ENCODE results near the gene USP5.

USP5 gene

DNA sequence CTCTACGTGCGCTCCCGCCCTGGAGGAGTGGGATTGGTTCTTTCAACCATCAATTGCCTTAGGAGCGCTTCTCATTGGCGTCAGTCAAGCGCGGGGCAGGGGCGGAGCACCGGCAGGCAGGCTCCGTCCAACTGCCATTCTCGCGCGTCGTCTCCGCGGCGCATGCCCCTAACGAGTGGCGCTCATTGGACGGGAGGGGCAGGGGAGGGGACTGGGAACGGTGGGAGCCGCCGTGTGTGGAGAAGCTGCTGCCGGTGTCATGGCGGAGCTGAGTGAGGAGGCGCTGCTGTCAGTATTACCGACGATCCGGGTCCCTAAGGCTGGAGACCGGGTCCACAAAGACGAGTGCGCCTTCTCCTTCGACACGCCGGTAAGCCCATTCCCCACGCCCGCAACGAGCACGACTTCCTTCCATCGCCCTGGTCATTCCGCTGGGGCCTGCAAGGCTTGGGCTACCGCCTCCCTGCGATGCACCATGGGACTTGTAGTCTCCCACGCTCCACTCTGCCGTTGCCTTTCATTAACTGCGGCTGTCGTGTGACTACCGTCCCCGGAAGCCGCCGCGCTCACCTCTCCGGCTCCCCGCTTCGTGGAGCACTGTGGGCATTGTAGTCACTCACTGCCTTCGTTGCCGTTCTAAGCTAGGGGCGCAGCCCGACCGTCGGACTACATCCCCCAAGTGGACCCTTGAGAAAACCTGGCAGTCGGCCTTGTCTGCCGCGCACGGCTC lies at the start of gene USP5:
USP5 (plus strand) TSS at position 230 of the 730 bp plus-strand sequence; CDS start at position 260, 30 bp downstream.
- DNase-seq (ENCODE audit: low read depth): peak; percentile 97

DNA sequence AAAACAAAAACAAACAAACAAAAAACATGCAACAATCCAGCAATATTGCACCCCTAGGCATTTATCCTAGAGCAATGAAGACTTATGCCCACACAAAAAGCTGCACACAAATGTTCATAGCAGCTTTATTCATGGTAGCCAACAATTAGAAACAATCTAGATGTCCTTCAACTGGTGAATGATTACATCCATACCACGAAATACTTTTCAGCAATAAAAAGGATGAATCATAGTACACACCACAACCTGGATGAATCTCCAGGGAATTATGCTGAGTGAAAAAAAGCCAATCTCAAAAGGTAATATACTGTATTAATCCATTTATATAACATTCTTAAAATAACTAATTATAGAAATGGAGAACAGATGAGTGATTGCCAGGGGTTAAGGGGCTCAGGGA lies 44.8 kb upstream of the USP5 start:
- no peak for DNase-seq (ENCODE audit: low read depth)

DNA sequence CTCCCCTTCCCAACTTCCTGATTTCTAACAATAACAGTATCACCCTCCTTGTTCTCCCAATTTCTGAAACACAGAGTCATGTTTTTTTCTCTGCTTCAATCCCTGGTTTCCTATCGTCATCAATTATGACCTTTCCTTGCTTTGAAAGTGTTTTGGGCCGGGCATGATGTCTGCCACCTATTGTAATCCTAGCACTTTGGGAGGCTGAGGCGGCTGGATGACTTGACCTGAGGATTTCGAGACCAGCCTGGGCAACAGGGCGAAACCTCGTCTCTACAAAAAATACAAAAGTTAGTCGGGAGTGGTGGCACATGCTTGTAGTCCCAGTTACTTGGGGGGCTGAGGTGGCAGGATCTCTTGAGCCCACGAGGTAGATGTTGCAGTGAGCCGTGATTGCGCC lies 42.9 kb upstream of the USP5 start:
- no peak for DNase-seq (ENCODE audit: low read depth)

GRCh38 chr12:6810758-6811157 lies 41.2 kb upstream of the USP5 start:
- DNase-seq (ENCODE audit: low read depth): no peak

- no peak for DNase-seq (ENCODE audit: low read depth)
Observed at GRCh38 chr12:6813363-6813762, 38.6 kb upstream of the USP5 start.

- DNase-seq (ENCODE audit: low read depth): no peak
Observed at GRCh38 chr12:6816598-6816997, 35.4 kb upstream of the USP5 start.

- DNase-seq (ENCODE audit: low read depth): no peak
Observed at GRCh38 chr12:6817098-6817497, 34.9 kb upstream of the USP5 start.

DNA sequence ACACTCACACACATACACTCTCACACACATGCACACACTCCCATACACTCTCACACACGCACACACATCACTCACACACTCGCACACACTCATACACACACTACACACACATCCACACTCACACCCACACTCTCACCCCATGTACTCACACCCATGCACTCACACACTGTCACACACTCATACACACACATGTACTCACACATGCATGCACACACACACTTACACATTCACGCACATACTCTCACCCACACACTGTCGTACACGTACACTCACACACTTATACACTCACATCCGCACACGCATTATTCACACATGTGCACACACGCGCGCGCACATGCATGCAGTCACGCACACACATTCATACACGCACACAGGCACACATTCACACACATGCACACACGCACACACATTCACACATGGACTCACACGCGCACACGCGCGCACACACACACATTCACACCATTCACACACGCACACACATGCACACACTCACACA lies 34.2 kb upstream of the USP5 start:
- DNase-seq (ENCODE audit: low read depth): no peak

- no peak for DNase-seq (ENCODE audit: low read depth)
Observed at GRCh38 chr12:6818222-6818621, 33.7 kb upstream of the USP5 start.

GRCh38 chr12:6818645-6819044 lies 33.3 kb upstream of the USP5 start:
- no peak for DNase-seq (ENCODE audit: low read depth)

DNA sequence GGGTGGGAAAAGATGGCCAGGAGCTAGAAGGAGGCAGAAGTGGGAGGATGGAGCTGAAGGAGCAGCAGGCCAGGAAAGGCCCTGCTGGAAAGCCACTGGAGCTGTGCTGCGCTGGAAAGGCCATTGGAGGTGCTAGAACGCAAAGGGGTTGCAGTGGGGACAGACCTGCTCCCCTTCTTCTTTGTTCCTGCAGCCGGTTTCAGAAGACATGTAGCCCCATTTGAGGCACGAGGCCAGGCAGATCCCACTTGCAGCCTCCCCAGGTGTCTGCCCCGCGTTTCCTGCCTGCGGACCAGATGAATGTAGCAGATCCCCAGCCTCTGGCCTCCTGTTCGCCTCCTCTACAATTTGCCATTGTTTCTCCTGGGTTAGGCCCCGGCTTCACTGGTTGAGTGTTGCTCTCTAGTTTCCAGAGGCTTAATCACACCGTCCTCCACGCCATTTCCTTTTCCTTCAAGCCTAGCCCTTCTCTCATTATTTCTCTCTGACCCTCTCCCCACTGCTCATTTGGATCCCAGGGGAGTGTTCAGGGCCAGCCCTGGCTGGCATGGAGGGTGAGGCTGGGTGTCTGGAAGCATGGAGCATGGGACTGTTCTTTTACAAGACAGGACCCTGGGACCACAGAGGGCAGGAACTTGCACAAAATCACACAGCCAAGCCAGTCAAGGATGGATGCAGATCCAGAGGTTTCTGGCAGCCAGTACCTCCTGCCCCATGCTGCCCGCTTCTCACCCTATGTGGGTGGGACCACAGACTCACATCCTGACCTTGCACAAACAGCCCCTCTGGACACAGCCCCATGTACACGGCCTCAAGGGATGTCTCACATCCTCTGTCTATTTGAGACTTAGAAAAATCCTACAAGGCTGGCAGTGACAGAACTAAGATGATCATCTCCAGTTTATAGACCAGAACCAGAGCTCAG lies 32.6 kb upstream of the USP5 start:
- no peak for DNase-seq (ENCODE audit: low read depth)

- no peak for DNase-seq (ENCODE audit: low read depth)
Observed at GRCh38 chr12:6820166-6820565, 31.8 kb upstream of the USP5 start.

GRCh38 chr12:6821591-6822425 lies 30.1 kb upstream of the USP5 start, which contains the start of gene GPR162:
TSS of gene GPR162 (plus strand) at chr12:6821821. CDS start at chr12:6823899, 2,078 bp downstream.
- no peak for DNase-seq (ENCODE audit: low read depth)

GRCh38 chr12:6822426-6823135 lies 29.4 kb upstream of the USP5 start:
- no peak for DNase-seq (ENCODE audit: low read depth)

DNA sequence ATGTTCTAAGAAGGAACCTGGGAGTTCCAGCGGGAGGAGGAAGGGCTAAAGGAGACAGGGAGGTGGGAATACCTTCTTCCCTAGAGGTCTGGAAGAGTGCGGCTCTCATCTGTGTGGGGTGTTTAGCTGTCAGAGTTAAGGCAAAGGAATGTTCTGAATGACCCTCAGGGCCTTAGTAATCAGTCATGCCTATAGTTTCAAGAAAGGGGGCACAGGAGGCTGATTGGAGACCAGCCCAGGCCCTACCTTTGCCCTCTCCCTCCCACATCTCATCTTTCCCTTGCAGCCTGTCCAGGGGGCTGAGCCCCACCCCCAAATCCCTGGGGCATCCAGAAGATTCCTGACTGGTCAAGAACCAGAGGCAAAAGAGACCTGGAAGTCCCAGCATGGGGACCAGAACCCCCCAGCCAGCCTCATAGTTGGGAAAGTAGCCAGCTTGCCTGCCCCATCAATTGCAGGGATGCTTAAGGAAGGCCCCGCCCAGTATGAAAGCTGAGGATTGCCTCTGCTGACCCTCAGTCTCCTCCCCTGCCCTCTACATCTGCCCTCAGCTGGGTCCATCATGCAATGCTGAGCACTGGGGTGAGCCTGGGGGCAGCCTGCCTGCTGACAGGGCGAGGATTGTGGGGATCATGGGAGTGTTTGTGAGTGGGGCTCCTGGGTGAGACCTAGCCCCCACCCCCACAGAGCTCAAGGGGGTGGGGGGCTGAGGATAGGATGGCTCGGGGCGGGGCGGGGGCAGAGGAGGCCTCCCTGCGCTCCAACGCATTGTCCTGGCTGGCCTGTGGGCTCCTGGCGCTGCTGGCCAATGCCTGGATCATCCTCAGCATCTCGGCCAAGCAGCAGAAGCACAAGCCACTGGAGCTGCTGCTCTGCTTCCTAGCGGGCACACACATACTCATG lies 28.5 kb upstream of the USP5 start:
- no peak for DNase-seq (ENCODE audit: low read depth)

DNA sequence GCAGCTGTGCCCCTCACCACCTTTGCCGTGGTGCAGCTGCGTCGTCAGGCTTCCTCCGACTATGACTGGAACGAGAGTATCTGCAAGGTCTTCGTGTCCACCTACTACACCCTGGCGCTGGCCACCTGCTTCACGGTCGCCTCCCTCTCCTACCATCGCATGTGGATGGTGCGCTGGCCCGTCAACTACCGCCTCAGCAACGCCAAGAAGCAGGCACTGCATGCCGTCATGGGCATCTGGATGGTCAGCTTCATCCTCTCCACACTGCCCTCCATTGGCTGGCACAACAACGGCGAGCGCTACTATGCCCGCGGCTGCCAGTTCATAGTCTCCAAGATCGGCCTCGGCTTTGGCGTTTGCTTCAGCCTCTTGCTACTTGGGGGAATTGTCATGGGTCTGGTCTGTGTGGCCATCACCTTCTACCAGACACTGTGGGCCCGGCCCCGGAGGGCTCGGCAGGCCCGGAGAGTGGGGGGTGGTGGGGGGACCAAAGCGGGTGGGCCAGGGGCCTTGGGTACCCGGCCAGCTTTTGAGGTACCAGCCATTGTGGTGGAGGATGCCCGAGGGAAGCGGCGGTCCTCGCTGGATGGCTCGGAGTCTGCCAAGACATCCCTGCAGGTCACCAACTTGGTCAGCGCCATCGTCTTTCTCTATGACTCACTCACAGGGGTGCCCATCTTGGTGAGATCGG lies 27.7 kb upstream of the USP5 start:
- DNase-seq (ENCODE audit: low read depth): no peak

GRCh38 chr12:6824901-6825381 lies 27.0 kb upstream of the USP5 start:
- DNase-seq (ENCODE audit: low read depth): no peak

GRCh38 chr12:6825398-6826124 lies 26.4 kb upstream of the USP5 start:
- DNase-seq (ENCODE audit: low read depth): peak; percentile 69

Data from activated T-helper 9 cell treated with anti-CD3 and anti-CD28 coated beads, Interleukin-2, amount 50 U/mL, for 16 hours (primary cell).